ENCODE data around the gene C6orf58.

The C6orf58 gene

DNA sequence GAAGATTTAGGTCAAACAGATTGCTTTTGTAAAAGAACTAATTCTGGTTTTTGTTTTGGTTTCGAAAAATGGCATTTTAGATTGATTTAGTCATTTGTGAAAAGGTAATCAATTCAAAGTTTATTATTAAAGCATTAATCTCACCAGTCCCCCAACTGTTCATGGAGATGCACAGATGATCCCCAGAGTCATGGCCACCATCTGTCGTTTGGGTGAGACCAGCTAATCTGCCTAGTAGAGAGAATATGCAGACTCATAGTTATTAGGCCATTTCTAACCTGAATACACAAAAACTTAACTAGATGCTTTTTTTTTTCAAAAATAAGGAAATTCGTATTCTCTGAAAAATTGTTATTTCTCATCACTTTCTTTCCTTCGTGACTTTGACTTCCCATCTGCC is 58.1 kb downstream of the C6orf58 start:
- no peak for TF ChIP-seq ZNF274 (IDR thresholded peaks at IDR 0.05; ENCODE audit: low read depth, low read length)
- no peak overlapping the region for H3K4me3 ChIP-seq (ENCODE audit: low read length)

DNA sequence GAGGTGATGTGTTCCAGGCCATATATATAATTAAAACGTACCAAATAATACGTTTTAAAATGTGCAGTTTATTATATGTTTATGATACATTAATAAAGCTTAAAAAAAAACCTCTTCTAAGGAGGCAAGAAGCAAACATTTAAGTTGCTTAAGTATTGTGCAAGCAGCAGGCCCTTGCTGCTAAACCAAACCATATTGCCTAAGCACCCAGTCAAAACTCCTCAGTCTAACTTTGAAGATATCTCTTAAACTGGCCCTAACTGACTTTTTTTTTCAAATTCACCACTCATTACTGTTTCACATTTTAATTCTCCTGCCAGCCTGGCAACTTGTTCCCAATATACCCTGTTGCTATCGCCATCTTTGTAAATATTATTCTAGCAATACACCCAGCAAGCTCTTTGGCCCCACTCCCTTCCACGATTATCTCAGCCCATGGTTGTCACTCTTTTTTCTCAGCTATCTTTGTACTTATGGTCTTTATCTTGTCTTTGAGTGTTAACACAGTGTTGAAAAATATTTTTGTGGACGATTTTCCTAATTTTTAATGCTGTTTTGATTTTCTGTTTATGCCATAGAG is 60.9 kb downstream of the C6orf58 start:
- no peak overlapping the region for H3K4me3 ChIP-seq (ENCODE audit: low read length)
- TF ChIP-seq ZNF274 (IDR thresholded peaks at IDR 0.05; ENCODE audit: low read depth, low read length), result no peak

Measured in GM08714 (cell line).